Brain microvascular endothelial cell (primary cell): ENCODE data around the gene DOCK2.

Source experiments
- DNase-seq: peaks from one replicate; pipeline ENCODE4 v3.0.0-alpha.2; 2020
- H3K27ac ChIP-seq: fragments of 250-450 bp; sonication (Bioruptor Pico); 2 replicates; pipeline ENCODE4 v1.5.1; 2020; ENCODE audit warnings: mild to moderate bottlenecking, moderate library complexity
- H3K27me3 ChIP-seq: fragments of 250-450 bp; sonication (Bioruptor Pico); replicated peaks from 2 replicates; pipeline ENCODE4 v1.5.1; 2020; ENCODE audit warnings: mild to moderate bottlenecking
- H3K36me3 ChIP-seq: fragments of 250-450 bp; sonication (Bioruptor Pico); replicated peaks from 2 replicates; pipeline ENCODE4 v1.5.1; 2020; ENCODE audit warnings: mild to moderate bottlenecking
- H3K4me3 ChIP-seq: 2 replicates; pipeline ENCODE4 v1.5.1; 2011; ENCODE audit warnings: low read depth, mild to moderate bottlenecking, control low read depth, low read length, moderate library complexity
- in situ Hi-C: cut with HindIII; loops from 2 replicates; pipeline ENCODE4 v1.10.0; 2017; ENCODE audit warnings: low sequenced_read_pairs, low pct_ligation_motif_present
- TF ChIP-seq, protein P1 (sequence below): IDR thresholded peaks from 2 replicates; pipeline ENCODE4 v1.5.1; 2011; ENCODE audit warnings: low read depth, mild to moderate bottlenecking, moderate library complexity, low read length, control low read depth, inconsistent platforms; ENCODE audit errors: missing control alignments

The DOCK2 gene

DNA sequence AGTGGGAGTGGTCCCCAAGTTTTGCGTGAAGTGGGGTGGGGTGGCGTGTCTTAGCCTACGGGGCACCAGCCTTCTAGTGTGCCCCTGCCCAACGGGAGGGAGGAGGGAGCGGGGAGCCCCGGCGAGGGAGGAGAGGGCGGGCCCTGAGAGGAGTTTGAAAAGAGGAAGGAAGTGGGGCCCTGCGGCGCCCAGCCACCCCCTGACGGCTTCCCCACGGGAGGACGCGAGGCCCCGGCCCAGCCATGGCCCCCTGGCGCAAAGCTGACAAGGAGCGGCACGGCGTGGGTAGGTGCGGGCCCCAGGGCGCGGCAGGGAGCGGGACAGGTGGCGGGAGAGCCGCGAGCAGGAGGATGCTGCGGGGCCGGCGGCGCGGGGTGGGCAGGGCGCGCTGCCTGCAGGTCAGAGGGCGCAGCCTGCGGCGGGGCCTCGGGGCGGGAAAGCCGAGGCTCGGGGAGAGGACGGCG, at the start of gene DOCK2:
DOCK2 (plus strand) TSS at position 191 of the 464 bp plus-strand sequence; CDS start at position 243, 52 bp downstream.
- in situ Hi-C loops: no loop called here

DNA sequence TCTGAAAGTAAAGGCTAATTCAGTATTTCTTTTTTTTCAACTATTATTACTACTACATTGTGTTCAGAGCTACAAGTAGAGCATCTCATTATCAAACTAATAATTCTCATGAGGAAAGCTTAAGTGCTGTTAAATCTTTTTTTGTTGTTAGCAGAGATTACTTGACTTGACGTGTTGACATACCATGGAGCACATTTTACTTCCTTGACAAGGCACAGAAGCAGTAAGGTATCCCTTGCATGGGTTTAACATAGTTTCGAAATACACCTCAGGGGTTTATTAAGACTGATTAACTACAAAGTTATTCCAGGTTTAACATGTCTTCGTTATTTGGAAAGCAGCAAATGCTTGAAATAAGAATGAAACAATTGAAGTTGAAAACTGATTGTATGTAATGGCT, 46.5 kb upstream of the DOCK2 start:
- in situ Hi-C loops: no loop called here
- DNase-seq: no peak
- peaks cover 25% of the 10 kb centered on the region for H3K36me3 ChIP-seq
- H3K27ac ChIP-seq: no peak overlapping the region
- TF ChIP-seq, protein P1, sequence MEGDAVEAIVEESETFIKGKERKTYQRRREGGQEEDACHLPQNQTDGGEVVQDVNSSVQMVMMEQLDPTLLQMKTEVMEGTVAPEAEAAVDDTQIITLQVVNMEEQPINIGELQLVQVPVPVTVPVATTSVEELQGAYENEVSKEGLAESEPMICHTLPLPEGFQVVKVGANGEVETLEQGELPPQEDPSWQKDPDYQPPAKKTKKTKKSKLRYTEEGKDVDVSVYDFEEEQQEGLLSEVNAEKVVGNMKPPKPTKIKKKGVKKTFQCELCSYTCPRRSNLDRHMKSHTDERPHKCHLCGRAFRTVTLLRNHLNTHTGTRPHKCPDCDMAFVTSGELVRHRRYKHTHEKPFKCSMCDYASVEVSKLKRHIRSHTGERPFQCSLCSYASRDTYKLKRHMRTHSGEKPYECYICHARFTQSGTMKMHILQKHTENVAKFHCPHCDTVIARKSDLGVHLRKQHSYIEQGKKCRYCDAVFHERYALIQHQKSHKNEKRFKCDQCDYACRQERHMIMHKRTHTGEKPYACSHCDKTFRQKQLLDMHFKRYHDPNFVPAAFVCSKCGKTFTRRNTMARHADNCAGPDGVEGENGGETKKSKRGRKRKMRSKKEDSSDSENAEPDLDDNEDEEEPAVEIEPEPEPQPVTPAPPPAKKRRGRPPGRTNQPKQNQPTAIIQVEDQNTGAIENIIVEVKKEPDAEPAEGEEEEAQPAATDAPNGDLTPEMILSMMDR: no peak
- H3K27me3 ChIP-seq: no peaks in the 10 kb centered on the region
- no peak overlapping the region for H3K4me3 ChIP-seq

More for the DNA sequence above, at the start of gene DOCK2:
- no peaks in the 10 kb centered on the region for H3K36me3 ChIP-seq
- DNase-seq: no peak
- H3K4me3 ChIP-seq: peak within 1 kb of the TSS; percentile 50
- H3K27me3 ChIP-seq: no peaks in the 10 kb centered on the region
- TF ChIP-seq, protein P1: no peak
- H3K27ac ChIP-seq: no peak within 1 kb of the TSS

DNA sequence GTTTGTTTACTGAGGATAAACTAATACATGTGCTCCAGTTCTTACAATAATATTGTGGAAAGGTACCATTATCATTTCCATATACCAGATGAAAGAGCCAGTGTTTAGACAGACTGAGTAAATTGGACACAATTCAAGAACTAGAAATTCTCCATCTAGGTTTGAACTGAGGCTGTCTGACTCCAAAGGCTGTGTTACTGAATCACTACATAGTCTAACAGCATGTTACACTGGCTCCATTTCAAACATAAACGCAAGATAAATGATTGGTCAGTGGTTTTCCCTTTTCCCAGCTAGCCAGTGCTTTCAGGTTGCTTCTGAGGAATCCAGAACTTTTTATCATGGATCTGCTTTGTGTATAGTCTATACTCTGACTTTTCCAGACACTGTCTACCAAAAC, 45.4 kb upstream of the DOCK2 start:
- Histone ChIP-seq H3K27ac (no peak overlapping the region), H3K36me3 (peaks cover 26% of the 10 kb centered on the region), H3K4me3 (no peak overlapping the region), H3K27me3 (no peaks in the 10 kb centered on the region)
- DNase-seq: peak; percentile 11
- in situ Hi-C loops: no loop called here
- TF ChIP-seq, protein P1: no peak

DNA sequence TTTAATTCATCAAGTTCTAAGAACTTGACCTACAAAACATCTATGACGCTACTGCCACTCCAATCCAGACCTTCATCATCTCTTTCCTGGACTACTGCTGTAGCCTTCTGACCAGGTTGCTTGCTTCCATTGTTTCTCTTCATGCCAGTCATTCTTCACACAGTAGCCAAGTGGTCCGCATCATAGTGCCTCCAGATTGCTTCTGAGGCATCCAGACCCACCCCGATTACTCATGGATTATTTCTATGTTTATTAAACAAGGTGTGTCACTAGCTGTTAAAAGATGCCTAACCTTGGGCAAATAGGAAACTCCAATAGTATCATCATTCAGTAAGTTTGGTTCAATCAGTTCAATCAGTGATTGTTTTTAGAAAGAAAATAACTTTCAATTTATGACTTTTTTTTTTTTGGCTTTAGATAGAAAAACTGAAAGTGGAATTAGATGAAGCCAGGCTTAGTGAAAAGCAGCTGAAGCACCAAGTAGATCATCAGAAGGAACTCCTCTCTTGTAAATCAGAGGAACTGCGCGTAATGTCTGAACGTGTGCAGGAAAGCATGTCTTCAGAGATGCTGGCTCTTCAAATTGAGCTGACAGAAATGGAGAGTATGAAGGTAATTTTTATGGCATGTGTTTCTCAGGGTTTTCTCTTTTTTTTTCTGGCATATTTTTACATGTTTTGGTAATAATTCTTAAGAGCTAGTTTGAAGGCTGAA, 44.0 kb upstream of the DOCK2 start:
- no peak overlapping the region for H3K4me3 ChIP-seq
- DNase-seq: no peak
- TF ChIP-seq, protein P1: no peak
- H3K27ac ChIP-seq: no peak overlapping the region
- in situ Hi-C loops: no loop called here
- no peaks in the 10 kb centered on the region for H3K27me3 ChIP-seq
- peaks cover 26% of the 10 kb centered on the region for H3K36me3 ChIP-seq

DNA sequence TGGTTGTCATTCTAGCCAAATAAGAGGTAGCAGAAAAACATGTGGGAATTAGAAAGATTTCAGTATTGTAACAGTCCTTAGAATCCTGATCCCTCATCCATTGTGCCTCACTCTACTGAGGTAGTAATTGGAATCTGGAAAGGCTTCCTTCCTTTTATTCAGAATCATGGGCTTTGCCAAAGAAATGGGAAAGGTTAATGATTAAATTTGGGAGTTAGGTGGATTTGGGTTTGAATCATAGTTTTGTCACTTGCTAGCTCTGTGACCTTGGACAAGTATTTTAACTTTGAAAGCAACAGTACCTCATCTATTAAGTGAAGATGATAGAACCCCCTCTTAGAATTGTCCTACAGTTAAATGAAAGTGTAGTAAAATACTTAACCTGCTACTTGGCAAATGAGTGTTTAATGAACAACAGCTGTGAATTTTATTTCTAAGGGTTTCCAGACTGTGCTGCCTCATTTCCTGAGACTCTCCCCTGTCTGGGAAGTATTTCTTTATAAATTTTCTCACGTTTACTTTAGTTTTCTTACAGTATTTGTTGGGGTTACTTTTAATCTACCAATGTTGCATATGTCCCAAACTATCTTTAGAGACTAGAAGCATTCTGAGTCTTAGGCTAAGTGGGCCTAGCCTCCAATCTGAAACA, 41.8 kb upstream of the DOCK2 start:
- H3K4me3 ChIP-seq: no peak overlapping the region
- H3K36me3 ChIP-seq: peaks cover 26% of the 10 kb centered on the region
- TF ChIP-seq, protein P1: no peak
- in situ Hi-C loops: no loop called here
- no peaks in the 10 kb centered on the region for H3K27me3 ChIP-seq
- no peak for DNase-seq
- no peak overlapping the region for H3K27ac ChIP-seq
